ENCODE data around the gene ECEL1.

Gene ECEL1

GRCh38 chr2:232463701-232464543 is 23.7 kb downstream of the ECEL1 start:
- Histone ChIP-seq H3K36me3 (ENCODE audit: low read depth) (no peaks in the 10 kb centered on the region), H3K27me3 (ENCODE audit: insufficient read depth, poor library complexity, severe bottlenecking) (peaks cover 18% of the 10 kb centered on the region), H3K4me1 (ENCODE audit: insufficient read depth, poor library complexity, severe bottlenecking) (no peaks in the 10 kb centered on the region), H3K4me3 (ENCODE audit: severe bottlenecking) (no peak overlapping the region), H3K27ac (ENCODE audit: poor library complexity, severe bottlenecking) (no peak overlapping the region), H3K9me3 (ENCODE audit: severe bottlenecking) (no peaks in the 10 kb centered on the region)
- no peak for ATAC-seq (ENCODE audit: low read depth)
- TF ChIP-seq, protein P1, sequence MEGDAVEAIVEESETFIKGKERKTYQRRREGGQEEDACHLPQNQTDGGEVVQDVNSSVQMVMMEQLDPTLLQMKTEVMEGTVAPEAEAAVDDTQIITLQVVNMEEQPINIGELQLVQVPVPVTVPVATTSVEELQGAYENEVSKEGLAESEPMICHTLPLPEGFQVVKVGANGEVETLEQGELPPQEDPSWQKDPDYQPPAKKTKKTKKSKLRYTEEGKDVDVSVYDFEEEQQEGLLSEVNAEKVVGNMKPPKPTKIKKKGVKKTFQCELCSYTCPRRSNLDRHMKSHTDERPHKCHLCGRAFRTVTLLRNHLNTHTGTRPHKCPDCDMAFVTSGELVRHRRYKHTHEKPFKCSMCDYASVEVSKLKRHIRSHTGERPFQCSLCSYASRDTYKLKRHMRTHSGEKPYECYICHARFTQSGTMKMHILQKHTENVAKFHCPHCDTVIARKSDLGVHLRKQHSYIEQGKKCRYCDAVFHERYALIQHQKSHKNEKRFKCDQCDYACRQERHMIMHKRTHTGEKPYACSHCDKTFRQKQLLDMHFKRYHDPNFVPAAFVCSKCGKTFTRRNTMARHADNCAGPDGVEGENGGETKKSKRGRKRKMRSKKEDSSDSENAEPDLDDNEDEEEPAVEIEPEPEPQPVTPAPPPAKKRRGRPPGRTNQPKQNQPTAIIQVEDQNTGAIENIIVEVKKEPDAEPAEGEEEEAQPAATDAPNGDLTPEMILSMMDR (IDR thresholded peaks at IDR 0.05; ENCODE audit: poor library complexity, severe bottlenecking): no peak
- no peak for DNase-seq (ENCODE audit: low spot score)

- no peaks in the 10 kb centered on the region for H3K9me3 ChIP-seq (ENCODE audit: severe bottlenecking)
- DNase-seq (ENCODE audit: low spot score): no peak
- no peaks in the 10 kb centered on the region for H3K4me1 ChIP-seq (ENCODE audit: insufficient read depth, poor library complexity, severe bottlenecking)
- no peaks in the 10 kb centered on the region for H3K36me3 ChIP-seq (ENCODE audit: low read depth)
- TF ChIP-seq, protein P1 (IDR thresholded peaks at IDR 0.05; ENCODE audit: poor library complexity, severe bottlenecking): no peak
- peaks cover 18% of the 10 kb centered on the region for H3K27me3 ChIP-seq (ENCODE audit: insufficient read depth, poor library complexity, severe bottlenecking)
- H3K27ac ChIP-seq (ENCODE audit: poor library complexity, severe bottlenecking): no peak overlapping the region
- ATAC-seq (ENCODE audit: low read depth): no peak
- H3K4me3 ChIP-seq (ENCODE audit: severe bottlenecking): no peak overlapping the region
Observed at GRCh38 chr2:232460171-232460570, 27.5 kb downstream of the ECEL1 start.

DNA sequence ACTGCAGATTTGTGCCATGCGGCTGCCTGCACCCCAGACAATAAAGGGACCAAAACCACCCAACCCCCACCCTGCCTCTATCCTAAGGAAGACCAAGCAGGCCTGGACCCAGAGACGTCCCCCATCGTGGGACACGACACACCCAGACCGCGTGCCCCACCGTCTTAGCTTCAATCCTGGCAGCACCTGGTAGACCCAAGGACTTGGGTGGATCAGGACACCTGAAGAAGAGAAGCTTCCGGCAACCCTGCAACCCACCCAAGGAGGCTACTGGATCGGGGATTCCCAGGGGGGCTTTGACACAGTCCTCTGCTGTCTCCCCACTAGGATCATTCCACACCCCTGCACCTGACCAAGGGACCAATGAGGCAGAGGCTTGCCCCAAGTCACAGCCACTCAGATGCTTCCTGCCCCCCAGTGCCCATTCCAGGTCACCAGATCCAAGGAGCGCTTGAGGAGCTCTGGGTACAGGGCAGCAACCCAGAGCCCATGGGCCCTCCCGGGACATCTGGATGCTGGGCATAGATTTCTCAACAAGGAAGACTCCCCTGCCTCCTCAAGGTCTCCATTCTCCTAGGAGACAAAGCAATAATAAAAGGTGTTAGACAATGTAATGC is 28.1 kb downstream of the ECEL1 start:
- TF ChIP-seq, protein P1 (IDR thresholded peaks at IDR 0.05; ENCODE audit: poor library complexity, severe bottlenecking): no peak
- Histone ChIP-seq H3K27me3 (ENCODE audit: insufficient read depth, poor library complexity, severe bottlenecking) (peaks cover 18% of the 10 kb centered on the region), H3K4me3 (ENCODE audit: severe bottlenecking) (no peak overlapping the region), H3K4me1 (ENCODE audit: insufficient read depth, poor library complexity, severe bottlenecking) (no peaks in the 10 kb centered on the region), H3K9me3 (ENCODE audit: severe bottlenecking) (no peaks in the 10 kb centered on the region), H3K27ac (ENCODE audit: poor library complexity, severe bottlenecking) (no peak overlapping the region), H3K36me3 (ENCODE audit: low read depth) (no peaks in the 10 kb centered on the region)
- ATAC-seq (ENCODE audit: low read depth): no peak
- no peak for DNase-seq (ENCODE audit: low spot score)

DNA sequence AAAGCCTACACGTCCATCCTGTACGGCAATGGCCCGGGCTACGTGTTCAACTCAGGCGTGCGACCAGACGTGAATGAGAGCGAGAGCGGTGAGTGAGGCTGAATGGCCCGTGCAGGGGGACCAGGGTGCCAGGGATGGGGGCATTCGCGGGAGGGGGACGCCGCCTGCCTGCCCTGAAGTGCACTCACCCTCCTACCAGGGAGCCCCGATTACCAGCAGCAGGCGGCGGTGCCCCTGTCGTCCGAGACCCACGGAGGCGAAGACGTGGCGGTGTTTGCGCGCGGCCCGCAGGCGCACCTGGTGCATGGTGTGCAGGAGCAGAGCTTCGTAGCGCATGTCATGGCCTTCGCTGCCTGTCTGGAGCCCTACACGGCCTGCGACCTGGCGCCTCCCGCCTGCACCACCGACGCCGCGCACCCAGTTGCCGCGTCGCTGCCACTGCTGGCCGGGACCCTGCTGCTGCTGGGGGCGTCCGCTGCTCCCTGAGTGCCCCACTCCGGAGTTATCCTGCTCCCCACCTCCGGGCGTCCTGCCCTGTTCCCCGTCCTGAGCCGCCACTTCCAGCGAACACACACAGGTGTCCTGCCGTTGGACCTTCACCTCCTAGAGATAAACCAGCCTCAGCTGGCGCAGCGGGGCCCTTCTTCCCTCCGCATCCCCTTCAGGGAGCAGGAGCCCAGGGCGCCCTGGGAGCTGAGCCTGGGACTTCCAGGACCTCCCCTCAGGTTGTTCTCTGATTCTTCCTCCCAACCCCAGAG is 28.8 kb downstream of the ECEL1 start:
- Histone ChIP-seq H3K4me3 (ENCODE audit: severe bottlenecking) (no peak overlapping the region), H3K4me1 (ENCODE audit: insufficient read depth, poor library complexity, severe bottlenecking) (no peaks in the 10 kb centered on the region), H3K27ac (ENCODE audit: poor library complexity, severe bottlenecking) (no peak overlapping the region), H3K9me3 (ENCODE audit: severe bottlenecking) (no peaks in the 10 kb centered on the region), H3K36me3 (ENCODE audit: low read depth) (no peaks in the 10 kb centered on the region), H3K27me3 (ENCODE audit: insufficient read depth, poor library complexity, severe bottlenecking) (peaks cover 18% of the 10 kb centered on the region)
- ATAC-seq (ENCODE audit: low read depth) (no peak), DNase-seq (ENCODE audit: low spot score) (no peak)
- TF ChIP-seq, protein P1 (IDR thresholded peaks at IDR 0.05; ENCODE audit: poor library complexity, severe bottlenecking): no peak
